ENCODE measurements around the gene EVX2. TPM values are rescaled to one million over a fixed set of nuclear protein-coding genes. Genes with fewer than 3 reads are reported as not detected.

Gene EVX2
- total and polyA plus RNA-seq, 5 donors, result not detected

GRCh38 chr2:176067589-176068418 lies 16.0 kb downstream of the EVX2 start:
- Histone ChIP-seq H3K4me3 (ENCODE audit: low read length) (peak overlapping the region; percentile 43), H3K27me3 (ENCODE audit: control insufficient read depth, insufficient read depth) (no peaks in the 10 kb centered on the region), H3K27ac (ENCODE audit: low read length) (no peak overlapping the region), H3K9me3 (ENCODE audit: control insufficient read depth, low read length) (no peaks in the 10 kb centered on the region), H3K4me1 (ENCODE audit: control insufficient read depth, insufficient read depth, low read length) (peaks cover 2% of the 10 kb centered on the region)
- intact Hi-C loops (cut with DNase I), result no loop called here
- ATAC-seq (peak in 1 of 2 donors; percentile 26), DNase-seq (no peak)
- WGBS, result 11% methylated on average over 38 of the region's 38 CpGs

DNA sequence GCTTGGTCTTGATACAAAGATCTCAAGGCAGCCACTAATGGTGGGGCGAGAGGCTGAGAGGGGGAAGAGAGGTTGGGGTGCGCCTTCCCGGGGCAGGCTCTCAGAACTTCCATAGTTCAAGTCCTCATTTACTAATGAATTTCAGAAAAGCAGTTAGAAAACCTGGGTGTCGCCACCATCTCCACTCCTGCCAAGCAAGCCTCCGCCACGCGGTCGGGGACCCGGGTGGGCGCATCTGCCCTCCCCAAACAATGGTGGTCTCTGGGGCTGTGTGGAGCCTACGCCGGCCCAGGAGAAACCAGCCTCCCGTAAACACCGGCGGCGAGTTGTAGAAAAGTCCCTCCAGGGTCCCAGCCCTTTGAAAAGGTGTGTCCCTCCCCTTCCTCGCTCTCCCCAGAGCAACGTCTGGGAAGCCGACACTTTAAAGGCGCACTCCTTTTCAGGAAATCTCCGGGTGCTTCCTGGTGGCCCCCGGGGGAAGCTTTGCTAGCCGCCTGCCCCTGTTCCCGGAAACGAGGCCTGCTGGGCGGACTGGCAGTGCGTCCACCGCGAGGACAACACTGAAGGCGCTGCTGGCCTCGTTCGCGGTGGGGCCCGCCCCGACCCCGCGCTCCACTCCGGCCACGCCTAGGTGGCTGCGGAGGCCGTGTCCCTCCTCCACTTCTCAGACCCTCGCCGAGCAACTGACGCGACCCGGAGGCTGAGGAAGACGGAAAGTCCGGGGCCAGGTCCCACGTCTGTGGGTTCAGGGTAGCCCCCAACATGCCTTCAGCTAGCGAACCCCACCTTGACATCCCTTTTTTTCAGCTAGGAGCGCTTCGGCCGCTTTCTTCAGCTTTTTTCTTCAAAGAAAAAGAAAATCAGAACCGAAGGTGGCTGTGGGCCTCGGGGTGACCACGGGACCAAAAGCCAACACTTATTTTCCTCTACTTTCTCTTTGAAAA lies 16.8 kb downstream of the EVX2 start:
- WGBS, result 17% methylated on average over 56 of the region's 56 CpGs
- H3K4me3 ChIP-seq (ENCODE audit: low read length), result peak overlapping the region; percentile 43
- H3K27me3 ChIP-seq (ENCODE audit: control insufficient read depth, insufficient read depth), result no peaks in the 10 kb centered on the region
- intact Hi-C loops (cut with DNase I), result no loop called here
- no peak for DNase-seq
- H3K4me1 ChIP-seq (ENCODE audit: control insufficient read depth, insufficient read depth, low read length), result peaks cover 2% of the 10 kb centered on the region
- no peak overlapping the region for H3K27ac ChIP-seq (ENCODE audit: low read length)
- ATAC-seq, result no peak
- H3K9me3 ChIP-seq (ENCODE audit: control insufficient read depth, low read length), result no peaks in the 10 kb centered on the region

DNA sequence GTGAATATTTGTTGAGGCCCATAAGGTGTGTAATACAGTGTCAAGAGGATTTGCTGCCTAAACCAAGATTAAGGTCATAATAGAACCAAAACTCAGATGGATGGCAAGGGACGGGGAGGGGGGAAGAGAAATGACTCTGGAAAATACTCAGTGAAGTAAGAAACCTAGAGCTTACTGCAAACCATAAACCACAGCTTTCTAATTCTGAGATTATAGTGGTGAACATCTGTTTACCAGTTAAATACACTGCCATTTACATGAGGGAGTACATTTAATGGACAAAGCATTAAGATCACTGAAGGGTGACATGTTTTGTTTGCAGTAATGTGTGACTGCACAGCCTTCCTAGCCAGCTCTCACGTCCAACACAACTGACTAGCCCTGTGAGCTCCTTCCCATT lies 19.8 kb downstream of the EVX2 start:
- Histone ChIP-seq H3K4me3 (ENCODE audit: low read length) (no peak overlapping the region), H3K27ac (ENCODE audit: low read length) (no peak overlapping the region), H3K4me1 (ENCODE audit: control insufficient read depth, insufficient read depth, low read length) (peaks cover 2% of the 10 kb centered on the region), H3K9me3 (ENCODE audit: control insufficient read depth, low read length) (no peaks in the 10 kb centered on the region), H3K27me3 (ENCODE audit: control insufficient read depth, insufficient read depth) (no peaks in the 10 kb centered on the region)
- DNase-seq, result no peak
- no peak for ATAC-seq
- WGBS, result 59% methylated on average over 2 of the region's 2 CpGs
- intact Hi-C loops (cut with DNase I), result no loop called here

DNA sequence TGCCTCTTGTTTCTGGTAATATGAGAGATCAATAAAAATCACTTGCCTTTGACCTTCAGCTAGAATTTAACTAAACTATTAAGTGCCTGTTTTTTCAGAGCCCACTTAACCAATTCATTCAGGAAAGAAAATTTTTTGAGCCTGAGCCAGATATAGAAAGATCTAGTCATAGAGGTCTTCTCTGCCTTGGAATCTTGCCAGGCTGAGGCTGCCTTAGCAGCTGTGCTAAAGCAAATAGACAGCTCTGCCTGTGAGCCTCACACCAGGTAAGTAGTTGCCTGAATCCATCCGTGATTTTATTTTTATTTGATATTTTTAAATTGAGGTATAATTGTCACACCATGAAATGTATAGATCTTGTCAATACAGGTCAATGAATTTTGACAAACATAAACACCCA lies 27.4 kb downstream of the EVX2 start:
- Histone ChIP-seq H3K9me3 (ENCODE audit: control insufficient read depth, low read length) (no peaks in the 10 kb centered on the region), H3K27me3 (ENCODE audit: control insufficient read depth, insufficient read depth) (no peaks in the 10 kb centered on the region), H3K4me1 (ENCODE audit: control insufficient read depth, insufficient read depth, low read length) (no peaks in the 10 kb centered on the region), H3K4me3 (ENCODE audit: low read length) (no peak overlapping the region), H3K27ac (ENCODE audit: low read length) (no peak overlapping the region)
- WGBS, result 26% methylated on average over 1 of the region's 1 CpG
- ATAC-seq (no peak), DNase-seq (no peak)
- intact Hi-C loops (cut with DNase I), result no loop called here

DNA sequence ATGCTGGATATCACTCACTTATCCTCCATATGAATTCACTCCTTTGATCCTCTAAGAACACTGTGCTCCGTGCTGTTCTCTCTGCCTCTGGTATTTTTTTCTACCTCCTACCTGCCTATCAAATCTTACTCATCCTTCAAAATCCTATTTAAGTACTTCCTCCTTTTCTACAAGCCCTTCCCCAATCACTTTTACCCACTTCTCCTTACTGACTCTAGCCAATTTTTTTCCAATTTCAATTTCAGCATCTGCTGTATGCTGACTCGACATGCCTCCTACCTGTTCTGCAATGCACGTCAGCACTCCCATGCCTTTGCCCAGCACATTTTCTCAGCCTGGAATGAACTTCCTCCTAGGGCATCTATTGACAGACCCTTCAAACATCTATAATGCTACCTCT lies 44.4 kb downstream of the EVX2 start:
- DNase-seq (no peak), ATAC-seq (no peak)
- Histone ChIP-seq H3K9me3 (ENCODE audit: control insufficient read depth, low read length) (no peaks in the 10 kb centered on the region), H3K4me1 (ENCODE audit: control insufficient read depth, insufficient read depth, low read length) (no peaks in the 10 kb centered on the region), H3K27ac (ENCODE audit: low read length) (no peak overlapping the region), H3K4me3 (ENCODE audit: low read length) (no peak overlapping the region), H3K27me3 (ENCODE audit: control insufficient read depth, insufficient read depth) (no peaks in the 10 kb centered on the region)
- intact Hi-C loops (cut with DNase I), result no loop called here
- WGBS, result 59% methylated on average over 3 of the region's 3 CpGs

DNA sequence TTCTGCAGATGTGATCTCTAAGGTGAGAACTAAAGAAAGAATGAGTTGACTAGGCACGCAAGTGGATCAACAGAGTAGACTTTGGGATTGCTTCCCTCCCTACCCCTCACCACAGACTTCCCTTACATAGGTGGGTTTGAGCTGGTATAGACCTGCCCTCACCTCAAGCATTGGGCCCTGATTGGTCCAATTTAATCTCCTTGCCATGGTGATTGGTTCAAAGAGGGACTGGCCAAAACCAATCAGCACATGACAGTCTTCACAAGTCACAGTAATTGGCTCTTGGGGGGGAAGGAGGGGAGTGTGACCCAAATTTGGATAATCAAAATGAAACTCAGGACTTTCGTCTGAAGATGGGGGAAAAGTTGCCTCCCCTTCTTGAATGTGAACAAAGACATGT lies 45.1 kb downstream of the EVX2 start:
- intact Hi-C loops (cut with DNase I), result no loop called here
- WGBS, result 75% methylated on average over 2 of the region's 2 CpGs
- DNase-seq, result no peak

DNA sequence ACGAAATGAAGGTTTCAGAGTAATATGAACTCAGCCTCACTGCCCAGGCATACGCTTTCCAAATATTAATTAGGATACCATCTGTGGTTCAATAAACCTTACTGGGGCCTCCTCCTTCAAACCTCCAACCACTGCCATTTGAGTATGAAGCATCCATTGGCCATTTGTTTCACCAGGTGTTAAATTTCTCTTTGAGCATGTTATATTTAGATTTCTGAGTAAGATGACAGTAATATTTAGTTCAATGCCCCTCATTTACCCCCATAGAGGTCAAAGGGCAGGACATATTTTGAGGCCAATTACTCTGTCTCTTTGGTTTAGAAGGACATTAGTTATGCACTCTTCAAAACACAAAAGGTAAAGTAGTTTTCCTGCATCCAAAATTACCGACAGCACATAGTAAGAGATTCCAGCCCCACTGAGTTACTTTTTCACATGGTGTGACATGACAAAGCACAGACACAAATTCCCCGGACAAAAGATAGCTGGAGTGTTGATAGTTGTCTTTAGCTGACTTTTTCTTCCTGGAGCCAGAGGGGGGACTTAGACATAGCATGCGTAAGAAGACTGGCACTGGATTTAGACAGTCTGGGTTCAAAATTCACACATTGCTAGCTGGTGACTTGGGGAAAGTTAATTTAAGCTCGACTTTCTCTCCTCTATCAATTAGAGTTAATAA lies 48.6 kb downstream of the EVX2 start:
- 41% methylated on average over 6 of the region's 6 CpGs for WGBS
- H3K27ac ChIP-seq (ENCODE audit: low read length), result no peak overlapping the region
- H3K27me3 ChIP-seq (ENCODE audit: control insufficient read depth, insufficient read depth), result no peaks in the 10 kb centered on the region
- H3K9me3 ChIP-seq (ENCODE audit: control insufficient read depth, low read length), result no peaks in the 10 kb centered on the region
- intact Hi-C loops (cut with DNase I), result no loop called here
- DNase-seq (no peak), ATAC-seq (peak; percentile 40 to 50)
- H3K4me3 ChIP-seq (ENCODE audit: low read length), result no peak overlapping the region
- no peaks in the 10 kb centered on the region for H3K4me1 ChIP-seq (ENCODE audit: control insufficient read depth, insufficient read depth, low read length)

More for the DNA sequence above, 45.1 kb downstream of the EVX2 start:
- Histone ChIP-seq H3K4me3 (ENCODE audit: low read length) (no peak overlapping the region), H3K27ac (ENCODE audit: low read length) (no peak overlapping the region), H3K9me3 (ENCODE audit: control insufficient read depth, low read length) (no peaks in the 10 kb centered on the region), H3K4me1 (ENCODE audit: control insufficient read depth, insufficient read depth, low read length) (no peaks in the 10 kb centered on the region), H3K27me3 (ENCODE audit: control insufficient read depth, insufficient read depth) (no peaks in the 10 kb centered on the region)
- ATAC-seq, result no peak

DNA sequence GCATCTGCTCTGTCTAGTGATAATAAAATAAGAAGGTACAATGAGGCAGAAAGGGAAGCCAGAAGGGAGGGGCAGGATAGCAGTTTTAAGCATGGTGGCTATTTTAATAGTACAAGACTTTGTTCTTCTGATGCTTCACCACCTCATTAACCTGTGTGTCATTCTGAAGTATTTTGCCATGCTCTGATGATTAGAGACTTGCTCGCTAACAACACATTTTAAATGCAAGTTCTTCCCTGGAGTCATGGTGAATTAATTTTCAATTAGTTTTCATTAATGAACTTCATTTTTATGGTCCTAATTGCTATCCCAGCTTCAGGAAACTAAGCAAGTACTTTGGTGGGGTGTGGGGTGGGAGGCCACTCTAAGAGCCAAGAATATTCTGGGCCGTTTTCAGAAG lies 56.0 kb downstream of the EVX2 start:
- no peak overlapping the region for H3K27ac ChIP-seq (ENCODE audit: low read length)
- no peaks in the 10 kb centered on the region for H3K9me3 ChIP-seq (ENCODE audit: control insufficient read depth, low read length)
- H3K4me3 ChIP-seq (ENCODE audit: low read length), result no peak overlapping the region
- no peak for DNase-seq
- intact Hi-C loops (cut with DNase I), result no loop called here
- H3K4me1 ChIP-seq (ENCODE audit: control insufficient read depth, insufficient read depth, low read length), result no peaks in the 10 kb centered on the region
- no peaks in the 10 kb centered on the region for H3K27me3 ChIP-seq (ENCODE audit: control insufficient read depth, insufficient read depth)
- 72% methylated on average over 2 of the region's 2 CpGs for WGBS
- ATAC-seq, result no peak

Other genes starting within 250 kb of the EVX2 start
- 10 to 100 TPM; 22.6 to 37.2 (median 24.0) TPM for gene LNPK, start 81.7 kb downstream of the EVX2 start, total RNA-seq
- gene LNPK, start 81.7 kb downstream of the EVX2 start, polyA plus RNA-seq, result 4.6 TPM
- gene HOXD13, start 8.8 kb upstream of the EVX2 start, total RNA-seq, result not detected
- not detected for gene HOXD13, start 8.8 kb upstream of the EVX2 start, polyA plus RNA-seq
- gene HOXD12, start 15.8 kb upstream of the EVX2 start, total RNA-seq, result not detected
- gene HOXD12, start 15.8 kb upstream of the EVX2 start, polyA plus RNA-seq, result not detected
- not detected for gene HOXD11, start 23.3 kb upstream of the EVX2 start, total RNA-seq
- not detected for gene HOXD11, start 23.3 kb upstream of the EVX2 start, polyA plus RNA-seq
- not detected for gene HOXD10, start 32.8 kb upstream of the EVX2 start, total RNA-seq
- not detected for gene HOXD10, start 32.8 kb upstream of the EVX2 start, polyA plus RNA-seq
- gene HOXD9, start 38.8 kb upstream of the EVX2 start, total RNA-seq, result not detected
- gene HOXD9, start 38.8 kb upstream of the EVX2 start, polyA plus RNA-seq, result 0.09 TPM
- under 1 TPM; 0.11 to 0.39 (median 0.28) TPM for gene HOXD8, start 45.7 kb upstream of the EVX2 start, total RNA-seq
- 0.63 TPM for gene HOXD8, start 45.7 kb upstream of the EVX2 start, polyA plus RNA-seq
- gene HOXD4, start 67.6 kb upstream of the EVX2 start, total RNA-seq, result not detected
- gene HOXD4, start 67.6 kb upstream of the EVX2 start, polyA plus RNA-seq, result 0.29 TPM
- gene HOXD3, start 73.3 kb upstream of the EVX2 start, total RNA-seq, result not detected
- 0.16 TPM for gene HOXD3, start 73.3 kb upstream of the EVX2 start, polyA plus RNA-seq
- not detected for gene HOXD1, start 104.7 kb upstream of the EVX2 start, total RNA-seq
- 0.05 TPM for gene HOXD1, start 104.7 kb upstream of the EVX2 start, polyA plus RNA-seq
- 10 to 100 TPM; 34.7 to 51.7 (median 43.2) TPM for gene MTX2, start 185.5 kb upstream of the EVX2 start, total RNA-seq
- gene MTX2, start 185.5 kb upstream of the EVX2 start, polyA plus RNA-seq, result 83.3 TPM